NB4 (cell line): Measurements from ENCODE around the gene IGSF21.

Source experiments
- MYC ChIP-seq: IDR thresholded peaks from 2 replicates; pipeline ENCODE4 v1.6.1; 2011; ENCODE audit warnings: low read depth, low read length
- POLR2A ChIP-seq: IDR thresholded peaks from 2 replicates; pipeline ENCODE4 v1.6.1; 2011; ENCODE audit warnings: mild to moderate bottlenecking; ENCODE audit not compliant: insufficient read length; ENCODE audit errors: extremely low read depth
- TF ChIP-seq, protein P1 (sequence below): IDR thresholded peaks from one replicate; pipeline ENCODE4 v1.5.1; 2012; ENCODE audit warnings: low read depth, low read length
- TF ChIP-seq, protein P2 (sequence below): IDR thresholded peaks from 2 replicates; pipeline ENCODE4 v1.6.1; 2011; ENCODE audit warnings: low read depth, low read length

DNA sequence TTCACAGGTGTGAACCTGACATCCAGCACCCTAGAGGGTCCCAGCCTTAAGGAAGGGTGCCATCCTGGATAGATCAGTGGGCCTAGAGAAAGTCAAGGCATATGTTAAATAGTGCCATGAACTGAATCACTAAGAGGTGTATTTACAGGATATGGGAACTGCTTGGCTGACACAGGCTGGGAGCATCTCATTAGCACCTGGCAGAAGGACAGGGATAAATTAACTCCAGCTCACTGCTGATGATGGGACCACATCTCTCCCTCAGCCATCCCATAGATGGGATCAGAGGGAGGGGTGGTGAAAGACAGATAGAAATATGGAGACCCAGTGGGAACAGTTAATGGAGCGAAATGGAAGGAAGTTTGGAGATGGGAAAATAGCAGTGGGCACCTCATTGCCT, 122.0 kb downstream of the IGSF21 start:
- TF ChIP-seq, protein P1, sequence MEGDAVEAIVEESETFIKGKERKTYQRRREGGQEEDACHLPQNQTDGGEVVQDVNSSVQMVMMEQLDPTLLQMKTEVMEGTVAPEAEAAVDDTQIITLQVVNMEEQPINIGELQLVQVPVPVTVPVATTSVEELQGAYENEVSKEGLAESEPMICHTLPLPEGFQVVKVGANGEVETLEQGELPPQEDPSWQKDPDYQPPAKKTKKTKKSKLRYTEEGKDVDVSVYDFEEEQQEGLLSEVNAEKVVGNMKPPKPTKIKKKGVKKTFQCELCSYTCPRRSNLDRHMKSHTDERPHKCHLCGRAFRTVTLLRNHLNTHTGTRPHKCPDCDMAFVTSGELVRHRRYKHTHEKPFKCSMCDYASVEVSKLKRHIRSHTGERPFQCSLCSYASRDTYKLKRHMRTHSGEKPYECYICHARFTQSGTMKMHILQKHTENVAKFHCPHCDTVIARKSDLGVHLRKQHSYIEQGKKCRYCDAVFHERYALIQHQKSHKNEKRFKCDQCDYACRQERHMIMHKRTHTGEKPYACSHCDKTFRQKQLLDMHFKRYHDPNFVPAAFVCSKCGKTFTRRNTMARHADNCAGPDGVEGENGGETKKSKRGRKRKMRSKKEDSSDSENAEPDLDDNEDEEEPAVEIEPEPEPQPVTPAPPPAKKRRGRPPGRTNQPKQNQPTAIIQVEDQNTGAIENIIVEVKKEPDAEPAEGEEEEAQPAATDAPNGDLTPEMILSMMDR = no peak
- no peak for TF ChIP-seq MYC
- TF ChIP-seq POLR2A = no peak
- TF ChIP-seq, protein P2, sequence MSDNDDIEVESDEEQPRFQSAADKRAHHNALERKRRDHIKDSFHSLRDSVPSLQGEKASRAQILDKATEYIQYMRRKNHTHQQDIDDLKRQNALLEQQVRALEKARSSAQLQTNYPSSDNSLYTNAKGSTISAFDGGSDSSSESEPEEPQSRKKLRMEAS = no peak
